Stomach (tissue), 4 donors: Measurements from ENCODE around the gene SLC9A6.

Experiments
- EP300 ChIP-seq: sonication (generic); formaldehyde crosslinking; IDR thresholded peaks from one replicate; pipeline ENCODE4 v1.6.1; 2017; ENCODE audit warnings: antibody characterized with exemption
- POLR2A ChIP-seq, 4 donors: fragments of 450-650 bp; IDR thresholded peaks; one replicate each; pipeline ENCODE4 v1.6.1; 2016; ENCODE audit warnings: antibody characterized with exemption in 4 of 4, control low read depth in 2 of 4, mild to moderate bottlenecking in 1 of 4, moderate library complexity in 1 of 4
- POLR2AphosphoS5 ChIP-seq, 3 donors: sonication (generic); formaldehyde crosslinking; IDR thresholded peaks; one replicate each; pipeline ENCODE4 v1.6.1; 2016; ENCODE audit warnings: antibody characterized with exemption in 3 of 3
- TF ChIP-seq, protein P1 (sequence below), 7 experiments: fragments of 450-650 bp in 4 of 7; fragments of 200-600 bp in 3 of 7; sonication (generic) in 3 of 7; IDR thresholded peaks; one replicate each; pipeline ENCODE4 v1.5.1; 2016 to 2019; ENCODE audit warnings: antibody characterized with exemption in 7 of 7, control low read depth in 2 of 7, mild to moderate bottlenecking in 1 of 7

DNA sequence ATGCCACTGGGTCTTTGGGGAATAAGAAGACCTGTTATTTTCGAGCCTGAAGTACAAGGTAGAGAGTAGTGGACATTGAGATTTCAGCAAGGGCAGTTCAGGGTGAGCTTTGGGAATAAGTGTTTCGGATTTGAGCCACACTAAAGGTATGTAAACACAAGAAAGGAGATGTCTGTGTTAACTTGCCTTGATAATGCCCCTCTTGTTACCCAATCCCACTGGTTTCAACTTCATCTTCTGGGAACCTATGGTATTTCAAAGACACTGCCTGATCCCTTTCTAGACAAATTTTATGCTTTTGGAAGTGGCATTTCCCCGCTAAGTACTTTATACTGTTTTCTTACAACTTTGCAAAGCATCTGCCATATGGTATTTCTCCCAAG, 79.4 kb downstream of the SLC9A6 start:
- TF ChIP-seq, protein P1, sequence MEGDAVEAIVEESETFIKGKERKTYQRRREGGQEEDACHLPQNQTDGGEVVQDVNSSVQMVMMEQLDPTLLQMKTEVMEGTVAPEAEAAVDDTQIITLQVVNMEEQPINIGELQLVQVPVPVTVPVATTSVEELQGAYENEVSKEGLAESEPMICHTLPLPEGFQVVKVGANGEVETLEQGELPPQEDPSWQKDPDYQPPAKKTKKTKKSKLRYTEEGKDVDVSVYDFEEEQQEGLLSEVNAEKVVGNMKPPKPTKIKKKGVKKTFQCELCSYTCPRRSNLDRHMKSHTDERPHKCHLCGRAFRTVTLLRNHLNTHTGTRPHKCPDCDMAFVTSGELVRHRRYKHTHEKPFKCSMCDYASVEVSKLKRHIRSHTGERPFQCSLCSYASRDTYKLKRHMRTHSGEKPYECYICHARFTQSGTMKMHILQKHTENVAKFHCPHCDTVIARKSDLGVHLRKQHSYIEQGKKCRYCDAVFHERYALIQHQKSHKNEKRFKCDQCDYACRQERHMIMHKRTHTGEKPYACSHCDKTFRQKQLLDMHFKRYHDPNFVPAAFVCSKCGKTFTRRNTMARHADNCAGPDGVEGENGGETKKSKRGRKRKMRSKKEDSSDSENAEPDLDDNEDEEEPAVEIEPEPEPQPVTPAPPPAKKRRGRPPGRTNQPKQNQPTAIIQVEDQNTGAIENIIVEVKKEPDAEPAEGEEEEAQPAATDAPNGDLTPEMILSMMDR (IDR thresholded peaks at IDR 0.05) = no peak
- TF ChIP-seq POLR2A (IDR thresholded peaks at IDR 0.05) (no peak), POLR2AphosphoS5 (IDR thresholded peaks at IDR 0.05) (no peak), EP300 (no peak)
